ENCODE results near the gene ACADVL.
"Not testable (repeated sequence)": the region's sequence is repeated elsewhere in the genome, so short reads cannot be mapped to it uniquely, and the experiment has no call there.

The ACADVL gene

DNA sequence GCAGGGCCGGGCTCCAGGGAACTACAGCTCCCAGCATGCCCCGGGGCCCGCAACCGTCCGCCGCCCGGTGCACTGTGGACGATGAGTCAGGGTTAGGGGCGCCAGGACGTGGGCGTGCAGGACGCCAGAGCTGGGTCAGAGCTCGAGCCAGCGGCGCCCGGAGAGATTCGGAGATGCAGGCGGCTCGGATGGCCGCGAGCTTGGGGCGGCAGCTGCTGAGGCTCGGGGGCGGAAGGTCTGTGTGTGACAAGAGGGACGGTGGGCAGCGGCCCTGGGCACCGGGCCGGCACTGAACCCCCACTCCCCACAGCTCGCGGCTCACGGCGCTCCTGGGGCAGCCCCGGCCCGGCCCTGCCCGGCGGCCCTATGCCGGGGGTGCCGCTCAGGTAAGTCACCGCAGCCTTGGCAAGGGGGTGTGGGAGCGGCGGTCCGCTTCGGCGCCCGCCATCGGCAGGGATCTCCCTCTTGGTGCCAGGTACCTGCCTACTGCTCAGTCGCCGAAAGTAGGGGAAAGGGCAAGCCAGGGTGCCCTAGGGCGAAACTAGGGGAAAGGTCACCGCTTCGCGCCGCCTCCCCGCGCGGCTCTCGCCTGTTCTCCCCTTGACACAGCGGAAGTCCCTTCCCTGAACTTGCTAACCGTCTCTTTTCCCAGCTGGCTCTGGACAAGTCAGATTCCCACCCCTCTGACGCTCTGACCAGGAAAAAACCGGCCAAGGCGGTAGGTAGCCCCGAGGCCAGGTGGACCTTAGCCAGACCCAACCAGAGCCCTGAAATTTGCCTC, at the start of gene ACADVL, which contains the start of gene DLG4:
ACADVL (plus strand) TSS at position 127 of the 781 bp plus-strand sequence; CDS start at position 174, 47 bp downstream.
DLG4 (minus strand) TSS at position 25 of the 781 bp plus-strand sequence.
- peak in 1 of 2 donors; percentile 82 for DNase-seq

DNA sequence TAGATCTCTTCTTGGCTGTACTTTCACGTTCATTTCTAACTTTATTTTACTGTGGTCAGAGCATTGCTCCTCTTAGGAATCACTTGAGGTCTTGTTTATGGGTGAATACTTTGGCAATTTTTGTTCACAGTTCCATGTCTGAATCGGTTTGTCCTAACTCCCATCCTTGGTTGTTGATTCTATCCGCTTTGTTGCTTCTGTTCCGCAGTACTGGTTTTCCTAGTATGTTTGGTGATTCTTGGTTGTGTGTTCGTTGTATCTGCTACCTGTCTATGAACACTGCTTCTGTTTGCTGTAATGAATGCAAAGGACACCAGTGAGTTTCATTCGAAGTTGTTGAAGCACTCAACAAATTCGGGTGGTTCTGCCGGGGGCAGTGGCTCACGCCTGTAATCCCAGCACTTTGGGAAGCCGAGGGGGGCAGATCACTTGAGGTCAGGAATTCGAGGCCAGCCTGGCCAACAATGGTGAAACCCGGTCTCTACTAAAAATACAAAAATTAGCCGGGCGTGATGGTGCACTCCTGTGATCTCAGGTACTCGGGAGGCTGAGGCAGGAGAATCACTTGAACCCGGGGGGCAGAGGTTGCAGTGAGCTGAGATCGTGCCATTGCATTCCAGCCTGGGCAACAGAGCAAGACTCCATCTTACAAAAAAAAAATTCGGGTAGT, 47.1 kb upstream of the ACADVL start:
- not testable (repeated sequence) for DNase-seq

DNA sequence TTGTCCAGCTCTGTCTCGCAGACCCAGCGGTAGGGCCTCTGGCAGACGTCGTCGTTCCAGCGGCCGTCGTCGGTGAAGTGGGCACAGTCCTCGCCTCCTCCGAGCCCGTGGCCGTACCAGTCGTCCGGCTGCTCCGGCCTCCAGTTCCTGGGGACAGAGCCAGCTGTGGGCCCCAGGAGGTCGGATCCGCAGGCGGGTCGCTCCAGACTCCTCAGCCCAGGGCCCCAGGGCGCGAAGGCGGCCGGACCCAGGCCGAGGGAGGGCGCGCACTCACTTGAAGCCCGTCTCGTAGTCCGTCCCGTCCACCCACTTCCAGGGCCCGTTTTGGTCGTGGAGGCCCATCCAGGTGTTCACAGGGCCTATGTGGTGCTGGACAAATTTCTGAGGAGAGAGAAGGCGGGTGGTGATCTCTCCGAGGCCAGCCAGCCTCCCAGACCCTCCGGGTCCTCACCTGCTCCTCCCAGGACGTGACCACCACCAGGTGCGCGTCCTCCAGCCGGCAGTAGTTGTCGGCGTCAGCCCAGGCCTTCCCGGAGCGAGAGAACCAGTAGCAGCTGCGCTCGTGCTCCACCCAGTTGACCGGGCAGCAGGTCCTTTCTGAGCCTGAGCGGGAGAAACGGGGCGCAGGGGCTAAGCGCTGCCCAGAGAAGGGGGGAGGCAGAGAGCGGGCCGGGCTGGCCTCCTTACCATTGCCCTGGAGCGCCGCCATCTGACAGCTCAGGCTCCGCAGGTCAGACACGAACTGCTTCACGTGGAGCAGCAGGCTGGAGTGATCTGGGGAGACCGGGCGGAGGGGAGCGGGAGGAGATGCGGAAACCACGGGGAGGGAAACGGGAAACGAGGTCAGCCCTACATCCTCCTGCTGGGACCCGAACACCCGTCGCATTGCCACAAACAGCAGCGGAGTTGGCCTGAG, 45.8 kb upstream of the ACADVL start:
- DNase-seq = no peak

DNA sequence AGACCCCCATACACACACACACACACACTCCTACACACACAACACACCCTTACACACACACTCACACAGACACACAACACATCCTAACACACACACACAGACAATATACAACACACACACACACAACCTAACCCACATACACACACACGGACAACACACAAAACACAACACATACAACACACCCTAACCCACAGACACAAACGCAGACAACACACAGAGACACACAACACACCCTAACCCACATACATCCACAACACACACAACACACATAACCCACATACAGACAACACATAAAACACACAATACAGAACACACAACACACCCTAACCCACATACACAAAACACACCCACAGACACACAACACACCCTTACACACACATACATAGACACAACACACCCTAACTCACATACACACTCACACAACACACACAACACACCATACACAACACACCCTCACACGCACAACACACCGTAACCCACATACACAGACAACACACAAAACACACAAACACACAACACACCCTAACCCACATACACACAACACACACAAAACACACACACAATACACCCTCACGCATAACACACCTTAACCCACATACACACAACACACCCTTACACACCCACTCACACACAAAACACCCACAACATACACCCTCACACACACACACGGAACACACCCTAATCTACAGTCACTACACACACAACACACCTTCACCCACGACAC, 45.0 kb upstream of the ACADVL start:
- DNase-seq = no peak

DNA sequence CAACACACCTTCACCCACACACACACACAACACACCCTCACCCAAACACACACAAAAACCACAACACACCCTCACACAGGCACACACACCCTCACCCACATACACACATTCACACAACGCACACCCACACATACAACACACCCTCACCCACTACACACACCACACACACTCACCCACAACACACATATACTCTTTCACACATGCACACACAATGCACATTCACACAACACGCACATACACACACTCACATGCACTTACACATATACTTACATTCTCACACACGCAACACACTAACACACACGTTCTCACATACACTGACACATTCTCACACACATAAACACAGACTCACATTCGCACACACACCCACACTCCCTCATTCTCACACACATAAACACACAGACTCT, 44.4 kb upstream of the ACADVL start:
- DNase-seq = no peak

DNA sequence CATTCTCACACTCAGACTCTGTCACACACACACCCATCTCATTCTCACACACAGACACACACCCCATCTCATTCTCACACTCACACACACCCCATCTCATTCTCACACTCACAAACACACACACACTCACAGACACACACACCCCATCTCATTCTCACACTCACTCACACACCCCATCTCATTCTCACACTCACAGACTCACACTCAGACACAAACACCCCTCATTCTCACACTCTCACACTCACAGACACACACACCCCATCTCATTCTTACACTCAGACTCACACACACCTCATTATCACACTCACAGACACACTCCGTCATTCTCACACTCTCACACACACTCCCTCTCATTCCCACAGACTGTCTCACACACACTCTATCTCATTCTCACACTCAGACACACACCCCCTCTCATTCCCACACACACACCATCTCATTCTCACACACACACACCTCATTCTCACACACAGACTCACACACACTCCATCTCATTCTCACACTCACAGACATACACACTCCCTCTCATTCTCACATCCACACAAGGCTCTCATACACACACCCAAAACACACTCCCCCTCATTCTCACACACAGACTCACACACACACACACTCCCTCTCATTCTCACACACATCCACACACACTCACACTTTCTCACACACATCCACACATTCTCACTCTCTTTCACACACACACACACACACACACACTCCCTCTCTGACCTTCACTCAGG, 43.5 kb upstream of the ACADVL start:
- DNase-seq = no peak

DNA sequence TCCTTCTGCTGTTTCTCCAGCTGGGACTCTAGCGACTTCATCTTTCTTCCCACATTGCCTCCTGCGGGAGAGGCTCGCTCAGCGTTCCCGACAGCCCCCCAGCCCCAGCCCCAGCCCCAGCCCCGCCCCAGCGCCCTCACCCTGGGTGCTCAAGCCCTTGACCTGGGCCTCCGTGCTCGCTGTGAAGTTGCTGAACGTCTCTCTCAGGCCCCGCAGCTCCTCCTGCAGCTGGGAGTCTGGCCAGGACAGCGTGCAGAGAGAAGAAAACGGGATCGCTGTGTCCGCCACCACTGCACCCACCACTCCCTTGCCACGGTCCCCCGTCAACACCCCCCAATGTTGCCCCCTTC, 42.9 kb upstream of the ACADVL start:
- DNase-seq = no peak

DNA sequence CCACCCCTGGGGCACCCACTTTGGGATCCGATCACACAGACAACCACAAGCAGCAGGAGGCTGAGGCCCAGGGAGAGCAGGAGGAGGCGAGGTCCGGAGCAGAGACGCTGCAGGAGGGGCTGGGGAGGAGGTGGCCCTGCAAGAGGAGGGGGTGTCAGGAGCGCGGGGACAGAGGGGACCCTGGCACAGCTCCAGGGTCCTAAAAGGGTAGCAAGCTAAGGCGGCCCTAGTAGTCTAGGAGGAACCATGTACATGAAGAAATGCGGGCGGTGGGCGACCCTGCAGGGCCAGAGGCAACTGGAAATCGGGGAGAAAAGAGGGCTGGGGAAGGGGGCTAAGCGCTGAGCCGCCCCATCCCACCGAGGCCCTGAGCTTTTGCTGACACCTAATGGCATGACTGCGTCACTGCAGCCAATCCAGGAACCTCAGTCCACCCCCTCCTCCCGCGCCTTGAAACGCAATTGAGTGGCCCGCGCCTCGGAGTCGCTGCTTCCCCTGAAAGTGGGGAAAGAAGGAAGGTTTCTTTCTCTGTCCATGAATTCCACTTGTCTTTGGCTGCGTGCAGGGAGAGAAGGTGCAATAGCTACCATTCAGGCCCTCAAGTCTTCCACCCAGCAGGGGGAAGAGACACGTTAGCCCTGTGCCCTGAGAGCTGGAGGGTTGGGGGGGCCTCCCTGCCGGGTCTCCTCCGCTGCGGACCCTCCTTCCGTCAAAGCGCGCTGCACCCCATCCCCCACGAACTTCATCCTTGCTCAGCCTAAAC, 42.4 kb upstream of the ACADVL start:
- DNase-seq = peak; percentile 38 to 52

DNA sequence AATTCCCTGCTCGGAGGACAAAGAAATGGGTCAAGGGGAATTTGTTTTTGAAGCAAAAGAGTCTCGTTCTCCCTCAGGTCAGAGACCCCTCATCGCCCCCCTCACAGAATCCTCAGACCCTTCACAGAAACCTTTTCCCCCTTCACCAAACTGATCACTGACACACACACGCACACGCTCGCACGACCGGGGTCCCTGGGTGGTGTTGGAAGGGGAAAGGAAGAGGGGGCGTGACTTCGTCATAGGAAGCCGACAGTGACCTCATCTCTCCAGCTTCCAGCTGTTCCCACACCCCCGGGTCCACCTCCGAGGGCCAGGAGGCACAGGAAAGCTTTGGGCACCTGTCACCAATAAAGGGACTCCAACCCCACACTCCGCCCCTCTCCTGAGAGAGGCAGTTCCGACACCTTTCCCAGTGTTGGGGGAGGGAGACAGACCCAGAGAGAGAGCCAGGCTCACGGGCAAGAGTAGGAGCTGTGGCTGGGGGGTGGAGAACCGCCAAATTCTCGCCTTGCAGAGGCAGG, 41.7 kb upstream of the ACADVL start:
- DNase-seq = no peak

DNA sequence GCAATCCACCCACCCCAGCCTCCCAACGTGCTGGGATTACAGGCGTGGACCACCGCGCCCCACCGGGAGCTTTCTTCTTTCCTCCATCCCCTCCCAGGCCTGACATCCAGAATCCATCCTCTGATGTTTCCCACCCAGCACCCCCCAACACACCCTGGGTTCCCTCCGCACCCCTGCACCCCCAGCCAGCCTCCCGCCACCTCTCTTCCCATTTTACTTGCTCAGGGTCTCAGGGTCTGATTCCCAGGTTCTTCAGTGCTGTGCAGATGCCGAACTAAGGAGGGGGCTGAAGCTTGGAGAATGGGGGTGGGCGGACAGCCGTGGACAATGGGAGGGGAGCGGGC, 40.8 kb upstream of the ACADVL start:
- no peak for DNase-seq

DNA sequence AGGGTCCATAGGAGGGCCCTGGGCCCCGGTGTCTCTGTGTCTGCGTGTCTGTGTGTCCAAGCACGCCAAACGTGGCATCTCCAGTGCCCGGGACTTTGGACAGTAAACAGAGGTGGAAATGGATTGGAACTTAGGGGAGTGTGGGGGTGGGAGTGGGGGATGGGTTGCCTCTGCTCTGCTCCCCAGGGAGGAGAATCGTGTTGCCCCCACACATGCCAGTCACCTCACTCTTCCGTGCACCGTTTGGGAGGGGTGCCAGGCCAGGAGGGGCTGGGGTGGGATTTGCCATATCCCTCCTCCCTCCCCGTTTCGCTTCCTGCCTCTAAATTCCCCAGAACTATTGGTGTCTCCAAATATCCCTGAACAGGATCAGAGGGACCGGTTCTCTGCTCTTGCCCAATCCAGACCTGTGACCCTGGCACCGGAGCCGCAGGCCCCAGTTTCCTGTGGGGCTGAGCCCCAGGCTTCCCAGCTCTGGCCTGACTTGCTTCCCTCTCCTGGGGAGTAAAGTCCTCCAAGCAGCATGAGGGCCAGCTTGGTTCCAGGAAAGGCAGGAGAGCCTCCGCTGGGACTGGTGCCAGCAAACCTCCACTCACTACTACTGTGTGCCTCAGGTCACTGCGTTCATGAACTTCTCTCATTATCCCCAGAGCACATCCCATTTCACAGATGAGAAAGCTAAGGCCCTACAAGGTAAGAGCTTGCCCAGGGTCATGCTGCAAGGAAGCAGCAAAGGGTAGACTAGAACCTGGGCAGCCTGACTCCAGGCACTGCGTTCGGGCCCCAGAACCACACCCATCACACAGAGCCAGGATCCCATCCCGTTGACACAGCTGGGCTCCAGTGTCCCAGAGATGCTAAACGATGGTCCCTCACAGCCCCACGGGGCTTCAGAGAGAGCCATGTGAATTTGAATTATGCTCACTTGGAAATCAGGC, 40.2 kb upstream of the ACADVL start, which contains the start of gene ASGR1:
ASGR1 (minus strand) TSS at position 54 of the 938 bp plus-strand sequence. CDS start 807 bp downstream, outside the sequence.
- DNase-seq = no peak

DNA sequence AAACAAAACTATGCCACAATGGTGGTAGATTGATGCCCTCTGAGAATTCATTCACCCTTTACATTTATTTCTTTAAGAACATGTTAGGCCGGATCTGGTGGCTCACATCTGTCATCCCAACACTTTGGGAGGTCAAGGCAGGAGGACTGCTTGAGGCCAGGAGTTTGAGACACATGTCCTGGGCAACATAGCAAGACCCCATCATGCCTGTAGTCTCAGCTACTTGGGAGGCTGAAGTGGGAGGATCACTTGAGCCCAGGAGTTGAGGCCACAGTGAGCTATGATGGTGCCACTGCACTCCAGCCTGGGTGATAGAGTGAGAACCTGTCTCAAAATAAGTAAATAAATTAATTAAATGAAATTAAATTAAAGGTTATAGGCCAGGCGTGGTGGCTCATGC, 37.6 kb upstream of the ACADVL start:
- not testable (repeated sequence) for DNase-seq

DNA sequence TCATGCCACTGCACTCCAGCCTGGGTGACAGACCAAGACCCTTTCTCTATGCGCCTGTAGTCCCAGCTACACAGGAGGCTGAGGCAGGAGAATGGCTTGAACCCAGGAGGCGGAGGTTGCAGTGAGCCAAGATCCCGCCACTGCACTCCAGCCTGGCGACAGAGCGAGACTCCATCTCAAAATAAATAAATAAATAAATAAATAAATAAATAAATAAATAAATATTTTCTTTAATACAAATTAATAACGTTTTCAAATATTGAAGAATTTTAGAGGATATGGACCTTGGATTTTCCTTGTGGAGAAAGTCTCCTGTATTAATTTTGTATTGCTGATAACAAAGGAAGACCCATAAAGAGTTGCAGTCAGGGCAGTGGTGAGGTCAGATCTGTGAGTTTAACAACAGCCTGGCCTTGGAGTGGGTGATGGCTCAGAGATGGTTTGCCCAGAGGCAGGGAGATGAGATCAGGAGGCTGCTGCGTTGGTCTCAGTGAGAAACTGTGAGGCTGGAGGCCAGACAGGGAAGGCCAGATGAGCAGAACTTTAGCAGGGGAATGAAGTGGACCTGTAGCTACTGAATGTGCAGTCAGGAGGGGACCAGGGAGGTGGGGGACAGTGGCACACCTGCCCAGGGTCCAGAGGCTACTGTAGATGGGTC, 36.2 kb upstream of the ACADVL start:
- DNase-seq = no peak

DNA sequence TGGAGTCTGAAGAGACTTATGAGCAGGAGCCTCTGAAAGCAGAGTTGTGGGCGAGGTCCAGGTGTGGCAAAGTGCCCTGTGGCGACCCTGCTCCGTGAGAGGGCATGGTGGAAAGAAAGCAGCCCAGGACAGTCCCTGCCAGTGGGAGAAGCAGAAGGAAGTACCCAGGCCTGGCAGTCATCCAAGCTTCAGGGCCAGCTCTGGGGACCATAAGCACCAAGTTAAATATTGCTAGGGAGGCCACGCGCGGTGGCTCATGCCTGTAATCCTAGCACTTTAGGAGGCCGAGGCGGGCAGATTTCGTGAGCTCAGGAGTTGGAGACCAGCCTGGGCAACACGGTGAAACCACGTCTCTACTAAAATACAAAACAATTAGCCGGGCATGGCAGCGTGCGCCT, 35.6 kb upstream of the ACADVL start:
- no peak for DNase-seq

DNA sequence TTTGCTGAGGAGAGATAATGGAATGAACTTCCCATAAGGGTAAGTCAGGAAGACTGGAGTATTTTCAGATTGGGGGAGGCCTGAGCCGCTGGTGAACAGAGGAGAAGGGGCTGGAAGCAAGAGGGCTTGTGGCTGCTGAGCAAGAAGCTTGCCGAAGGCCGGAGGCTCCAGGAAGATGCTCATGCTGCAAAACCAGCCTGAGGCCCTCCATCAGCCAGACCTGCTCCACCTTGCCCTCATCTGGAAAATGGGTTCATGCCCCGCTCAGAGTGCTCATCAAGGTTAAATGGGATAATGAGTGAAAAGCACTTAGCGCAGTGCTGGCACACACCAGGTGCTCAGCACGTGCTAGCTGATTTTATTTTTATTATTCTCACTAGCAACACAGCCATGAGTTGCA, 35.1 kb upstream of the ACADVL start:
- DNase-seq = no peak

DNA sequence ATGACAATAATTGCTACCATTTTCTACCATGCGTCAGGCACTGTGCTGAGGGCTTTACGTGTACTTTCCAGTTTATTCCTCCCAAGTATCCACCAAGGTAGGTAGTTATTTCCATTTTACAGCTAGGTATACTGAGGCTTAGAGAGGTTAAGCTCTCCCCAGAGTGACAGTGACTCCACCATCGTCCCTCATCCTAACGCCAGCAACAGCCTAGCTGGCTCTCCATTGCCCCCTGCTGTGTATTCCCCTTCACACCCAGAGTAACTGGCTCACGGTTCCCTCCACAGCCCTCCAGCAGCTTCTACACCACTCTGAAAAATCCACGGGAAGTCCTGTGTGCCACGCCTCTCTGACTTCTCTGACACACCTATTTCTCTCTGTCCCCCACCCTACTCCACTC, 33.5 kb upstream of the ACADVL start:
- DNase-seq = no peak

DNA sequence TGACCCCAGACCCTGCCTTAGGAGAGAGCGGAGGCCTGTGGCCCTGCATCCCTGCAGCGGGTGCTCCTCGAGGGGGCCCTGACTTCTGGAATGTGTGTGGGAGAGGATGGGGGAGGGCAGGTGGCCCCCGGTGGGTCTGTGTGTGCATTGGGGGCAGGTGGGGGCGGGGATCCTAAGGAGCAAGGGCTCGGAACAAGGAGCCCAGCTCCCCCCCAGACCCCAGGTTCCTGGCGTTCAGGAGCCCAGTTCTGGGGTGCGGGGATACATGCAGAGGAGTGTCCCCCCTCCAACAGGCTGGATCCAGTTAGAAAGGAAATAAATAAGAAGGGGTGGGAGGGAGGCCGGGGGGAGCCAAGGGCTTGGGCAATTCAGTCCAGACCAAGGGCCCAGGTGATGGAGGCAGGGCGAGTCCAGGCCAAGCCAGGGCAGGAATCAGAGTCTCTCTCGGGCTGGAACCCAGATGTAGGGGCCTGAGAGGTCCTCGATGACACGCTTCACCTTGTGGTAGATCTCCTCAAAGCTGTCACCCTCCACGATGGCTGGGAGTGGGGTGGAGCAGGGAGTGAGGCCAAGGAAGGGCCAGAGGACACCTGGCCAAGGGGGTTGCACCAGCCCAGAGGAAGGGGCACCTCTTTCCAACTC, 29.3 kb upstream of the ACADVL start:
- no peak for DNase-seq

DNA sequence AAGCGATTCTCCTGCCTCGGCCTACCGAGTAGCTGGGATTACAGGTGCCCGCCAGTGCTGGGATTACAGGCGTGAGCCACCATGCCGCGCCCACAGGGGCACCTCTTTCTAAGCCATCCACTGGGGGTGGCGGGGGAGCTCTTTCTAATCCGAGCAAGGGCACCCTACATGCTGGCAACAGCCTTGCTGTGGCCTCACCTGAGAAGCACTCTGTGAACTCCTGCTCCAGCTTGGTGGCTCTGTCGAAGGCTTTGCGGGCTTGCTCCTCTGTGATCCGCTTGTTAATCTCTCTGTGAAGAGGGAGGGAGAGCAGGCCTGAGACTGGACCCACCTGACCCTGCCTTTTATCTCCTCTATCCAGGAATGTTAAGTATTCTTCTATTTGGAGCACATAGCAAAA, 28.7 kb upstream of the ACADVL start:
- DNase-seq = no peak

Measured in hippocampal formation (tissue), 2 donors.